PC-3 (cell line): Measurements from ENCODE around the gene CACNA1C. TPM values are rescaled to one million over a fixed set of nuclear protein-coding genes. Genes with fewer than 3 reads are reported as not detected.

Experiments used
- ATAC-seq: fragments of 200-7000 bp; cut with Tn5 transposase; 2 replicates; pipeline ENCODE4 v1.9.1; 2020; ENCODE audit warnings: mild to moderate bottlenecking, moderate library complexity
- BruUV-seq: library from RNA; stranded (reverse); fragments of 400-500 nt; replicated peaks from 2 replicates; lab custom pipeline; 2021; lab: Mats Ljungman, UMichigan
- CTCF ChIA-PET: fragments of 300-600 bp; sonication (Branson Sonifier 250); formaldehyde crosslinking; loops from one replicate; lab custom pipeline; 2022; ENCODE audit warnings: antibody characterized with exemption; lab: Charles Lee
- POLR2A ChIA-PET: fragments of 300-600 bp; sonication (Branson Sonifier 250); formaldehyde crosslinking; loops from one replicate; lab custom pipeline; 2022; ENCODE audit warnings: antibody characterized with exemption; ENCODE audit not compliant: unreplicated experiment; lab: Charles Lee
- DNase-seq: peaks from one replicate; pipeline ENCODE4 v3.0.0-alpha.2; 2015
- H2AFZ ChIP-seq: fragments of 300-600 bp; sonication (generic); 2 replicates; pipeline ENCODE4 v1.6.0; 2016; ENCODE audit warnings: antibody characterized with exemption, low read length
- H3F3A ChIP-seq: fragments of 300-600 bp; sonication (generic); one replicate; pipeline ENCODE4 v1.6.0; 2017; ENCODE audit warnings: antibody characterized with exemption, low read length, control low read depth, mild to moderate bottlenecking; ENCODE audit not compliant: unreplicated experiment
- H3K27ac ChIP-seq: fragments of 300-600 bp; sonication (generic); 2 replicates; pipeline ENCODE4 v1.5.1; 2016; ENCODE audit warnings: mild to moderate bottlenecking, low read length
- H3K27me3 ChIP-seq: fragments of 300-600 bp; sonication (generic); 2 replicates; pipeline ENCODE4 v1.6.1; 2016; ENCODE audit warnings: low read length, mixed read lengths
- H3K36me3 ChIP-seq: fragments of 300-600 bp; sonication (generic); 2 replicates; pipeline ENCODE4 v1.6.1; 2016; ENCODE audit warnings: low read depth, mixed run types, low read length, mixed read lengths
- H3K4me1 ChIP-seq: fragments of 300-600 bp; sonication (generic); 2 replicates; pipeline ENCODE4 v1.5.1; 2016; ENCODE audit warnings: low read length; ENCODE audit not compliant: insufficient read depth
- H3K4me2 ChIP-seq: fragments of 300-600 bp; sonication (generic); 2 replicates; pipeline ENCODE4 v1.6.0; 2016; ENCODE audit warnings: low read length
- H3K4me3 ChIP-seq: fragments of 300-600 bp; sonication (generic); 2 replicates; pipeline ENCODE4 v1.5.1; 2016; ENCODE audit warnings: mild to moderate bottlenecking, low read length, mixed read lengths
- H3K79me2 ChIP-seq: fragments of 300-600 bp; sonication (generic); 2 replicates; pipeline ENCODE4 v1.6.1; 2017; ENCODE audit warnings: low read length, mixed read lengths
- H3K9ac ChIP-seq: fragments of 300-600 bp; sonication (generic); 2 replicates; pipeline ENCODE4 v1.6.0; 2016; ENCODE audit warnings: mild to moderate bottlenecking, low read length
- H3K9me2 ChIP-seq: fragments of 300-600 bp; sonication (generic); replicated peaks from 2 replicates; pipeline ENCODE4 v1.6.1; 2016; ENCODE audit warnings: mixed run types, low read length, mixed read lengths
- H3K9me3 ChIP-seq: fragments of 300-600 bp; sonication (generic); 2 replicates; pipeline ENCODE4 v1.6.1; 2016; ENCODE audit warnings: low read length, mixed read lengths
- H4K20me1 ChIP-seq: fragments of 300-600 bp; sonication (generic); 2 replicates; pipeline ENCODE4 v1.6.1; 2016; ENCODE audit warnings: low read length, mixed read lengths
- CTCF ChIP-seq: fragments of 300-600 bp; sonication (generic); conservative IDR thresholded peaks from 2 replicates; pipeline ENCODE4 v1.5.1; 2017; ENCODE audit warnings: antibody characterized with exemption, low read depth, mild to moderate bottlenecking, low read length
- EZH2 ChIP-seq: fragments of 300-600 bp; sonication (generic); IDR thresholded peaks from one replicate; pipeline ENCODE4 v1.6.1; 2017; ENCODE audit warnings: antibody characterized with exemption, mild to moderate bottlenecking, low read length; ENCODE audit not compliant: unreplicated experiment
- EZH2phosphoT487 ChIP-seq: fragments of 300-600 bp; sonication (generic); IDR thresholded peaks from 2 replicates; pipeline ENCODE4 v1.6.1; 2018; ENCODE audit warnings: mild to moderate bottlenecking, antibody characterized with exemption, low read length, borderline replicate concordance
- intact Hi-C: fragments of 100-400 bp; cut with micrococcal nuclease; formaldehyde crosslinking; loops from 2 replicates; pipeline ENCODE4 v1.9.0; 2023
- total RNA-seq: library from RNA; depleted of rRNA; stranded (reverse); fragments of >200 nt; gene quantifications from 2 replicates; pipeline ENCODE4 v1.2.3, GENCODE V29; 2014

Gene CACNA1C
- total RNA-seq, 1 experiment from 2014 or later: not detected

DNA sequence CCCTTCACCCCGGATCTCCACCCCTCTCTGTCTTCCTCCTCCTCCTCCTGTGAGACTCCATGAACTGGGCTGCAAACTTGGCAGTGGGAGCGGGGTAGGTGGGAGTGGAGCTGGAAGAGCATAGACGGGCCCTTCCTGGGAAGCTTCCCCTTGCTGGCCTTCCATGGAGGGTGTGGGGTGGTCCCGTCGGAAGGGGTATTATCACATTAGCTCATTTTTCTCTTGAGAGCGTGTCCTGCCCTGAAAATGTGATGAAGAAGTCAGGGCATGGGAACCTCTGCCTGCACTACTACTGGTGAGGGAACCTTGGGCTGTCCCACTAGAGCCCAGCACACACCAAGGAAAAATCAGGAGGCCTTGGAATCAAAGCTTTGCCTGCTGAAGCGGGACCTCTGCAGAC, 66.5 kb downstream of the CACNA1C start:
- Histone ChIP-seq H4K20me1 (no peaks in the 10 kb centered on the region), H3K36me3 (no peaks in the 10 kb centered on the region), H3K4me1 (no peaks in the 10 kb centered on the region), H3K79me2 (no peaks in the 10 kb centered on the region), H3K27ac (no peak overlapping the region), H3F3A (no peaks in the 10 kb centered on the region), H3K9me3 (no peaks in the 10 kb centered on the region), H3K9me2 (no peaks in the 10 kb centered on the region), H2AFZ (no peak overlapping the region), H3K4me2 (no peak overlapping the region), H3K27me3 (peaks cover 68% of the 10 kb centered on the region), H3K4me3 (no peak overlapping the region), H3K9ac (no peak overlapping the region)
- ChIA-PET POLR2A (no interaction called here), CTCF (no interaction called here)
- DNase-seq (no peak), ATAC-seq (no peak)
- intact Hi-C loops: no loop called here
- TF ChIP-seq CTCF: no peak
- no peak for TF ChIP-seq EZH2phosphoT487
- no peak for TF ChIP-seq EZH2
- BruUV-seq: no TSS peak

DNA sequence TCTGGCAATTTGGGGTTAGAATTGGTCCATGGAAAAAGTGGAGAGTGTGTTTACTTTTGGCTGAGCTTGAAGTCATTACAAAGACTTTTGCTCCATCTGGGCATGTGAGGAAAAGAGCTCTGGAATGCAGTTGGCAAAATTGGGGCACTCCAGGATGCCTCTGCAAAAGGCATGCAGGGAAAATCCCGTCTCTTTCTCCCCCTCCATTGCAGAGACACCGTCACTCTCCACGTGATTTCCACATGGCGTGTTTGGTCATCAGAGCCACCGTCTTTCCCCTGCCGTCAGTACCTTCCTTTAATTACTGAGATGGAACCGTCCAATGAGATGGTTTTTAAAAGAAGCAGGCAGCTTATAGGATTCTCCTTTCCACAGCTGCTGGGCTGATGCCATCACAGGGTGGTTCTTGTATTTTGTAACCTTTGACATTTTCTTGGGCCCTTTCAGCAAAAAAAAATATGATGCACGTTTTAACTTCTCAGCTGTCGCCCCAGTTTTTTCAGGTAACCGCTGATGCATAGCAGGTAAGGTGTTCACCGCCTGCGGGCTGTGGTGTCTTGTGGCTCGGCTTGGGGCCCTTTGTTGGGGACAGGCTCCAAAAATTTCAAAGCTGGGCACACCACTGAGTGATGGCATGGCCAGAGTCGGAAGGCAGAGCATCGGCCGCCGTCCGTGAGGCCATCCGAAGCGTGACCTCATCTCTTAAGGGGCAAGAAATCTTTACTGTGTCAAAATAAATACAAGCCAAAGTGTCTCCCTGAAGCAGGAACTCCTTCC, 68.4 kb downstream of the CACNA1C start:
- ATAC-seq (no peak), DNase-seq (no peak)
- Histone ChIP-seq H4K20me1 (no peaks in the 10 kb centered on the region), H3K9me3 (no peaks in the 10 kb centered on the region), H3F3A (no peaks in the 10 kb centered on the region), H3K9ac (no peak overlapping the region), H2AFZ (no peak overlapping the region), H3K27me3 (peaks cover 64% of the 10 kb centered on the region), H3K79me2 (no peaks in the 10 kb centered on the region), H3K9me2 (no peaks in the 10 kb centered on the region), H3K36me3 (no peaks in the 10 kb centered on the region), H3K4me1 (no peaks in the 10 kb centered on the region), H3K4me3 (no peak overlapping the region), H3K27ac (no peak overlapping the region), H3K4me2 (no peak overlapping the region)
- POLR2A ChIA-PET: no interaction called here
- CTCF ChIA-PET: no interaction called here
- TF ChIP-seq EZH2 (no peak), CTCF (no peak), EZH2phosphoT487 (no peak)
- BruUV-seq: no TSS peak
- intact Hi-C loops: no loop called here

DNA sequence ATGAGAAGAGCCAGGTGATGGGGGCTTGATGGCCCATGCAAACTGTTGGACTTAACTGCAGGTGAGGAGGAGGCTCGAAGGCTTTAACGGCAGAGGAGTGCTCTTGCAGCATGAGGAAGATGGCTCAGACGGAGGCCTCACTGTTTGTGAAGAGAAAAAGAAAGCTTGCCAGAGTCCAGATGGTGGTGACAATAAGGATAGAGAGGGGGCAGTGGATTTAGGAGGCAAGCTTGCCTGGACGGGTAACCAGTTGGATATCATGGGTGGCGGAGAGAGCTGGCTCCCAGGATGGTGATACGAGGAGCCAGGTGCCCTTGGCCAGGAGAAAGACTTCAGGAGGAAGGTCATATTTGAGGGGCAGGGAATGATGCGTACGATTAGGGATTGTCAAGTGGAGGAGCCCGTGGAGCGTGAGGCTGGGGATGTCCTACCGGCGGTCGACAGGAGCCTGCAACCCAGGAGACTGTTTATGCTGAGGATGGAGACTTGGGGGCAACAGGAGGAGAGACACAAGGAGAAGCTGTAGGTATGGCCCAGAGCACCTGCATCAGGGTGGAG, 71.8 kb downstream of the CACNA1C start:
- ATAC-seq (no peak), DNase-seq (no peak)
- intact Hi-C loops: no loop called here
- Histone ChIP-seq H3K27me3 (peaks cover 41% of the 10 kb centered on the region), H3K27ac (no peak overlapping the region), H3K9ac (no peak overlapping the region), H3K9me3 (no peaks in the 10 kb centered on the region), H3K4me2 (no peak overlapping the region), H3K9me2 (no peaks in the 10 kb centered on the region), H3F3A (no peaks in the 10 kb centered on the region), H3K4me3 (no peak overlapping the region), H3K36me3 (no peaks in the 10 kb centered on the region), H3K4me1 (peaks cover 7% of the 10 kb centered on the region; the same call in 1 of the 2 replicates), H4K20me1 (no peaks in the 10 kb centered on the region), H3K79me2 (no peaks in the 10 kb centered on the region), H2AFZ (no peak overlapping the region)
- BruUV-seq: no TSS peak
- TF ChIP-seq CTCF (no peak), EZH2phosphoT487 (no peak)
- CTCF ChIA-PET: no interaction called here
- POLR2A ChIA-PET: no interaction called here
